Posterior vena cava (tissue), 2 donors: Measurements from ENCODE around the gene C15orf62. TPM values are rescaled to one million over a fixed set of nuclear protein-coding genes. Genes with fewer than 3 reads are reported as not detected.

Experiments
- DNase-seq: peaks from one replicate; pipeline ENCODE4 v3.0.0-alpha.2; 2020; ENCODE audit warnings: low spot score
- intact Hi-C, 2 donors: fragments of 100-400 bp; cut with DNase I; formaldehyde crosslinking; loops; one replicate each; pipeline versions ENCODE4 v1.14.1 to v1.14.2; 2022 to 2023
- long read RNA-seq, 2 donors: library from polyadenylated mRNA; unstranded; transcript quantifications; one replicate each; pipeline ENCODE4 v2.0.0, GENCODE V29; 2020 to 2021
- total RNA-seq, 2 donors: library from RNA; stranded (reverse); fragmentation: NEBNext Ultra II Directional; extraction: Animal tissue kit (Norgen Biotek cat#: 25700); gene quantifications; one replicate each; pipeline ENCODE4 v1.2.1, GENCODE V29; 2021
- donor health status: DM: yes; HTN: yes; CAD: no.
- donor health status: DM: yes; HTN: yes; CAD: no.

The C15orf62 gene
- total RNA-seq = under 1 TPM; 0.10 to 0.28 TPM
- long read RNA-seq, donor 1 = 0 reads
- long read RNA-seq, donor 2, partial matches to known transcripts = 0 of 3 reads
- long read RNA-seq, donor 2, other reads (novel, unspliced or antisense) = 0 of 3 reads

GRCh38 chr15:40769274-40770146 is at the start of gene C15orf62:
Gene C15orf62, plus strand, starts transcription at chr15:40769980. Its CDS starts 516 bp downstream, at chr15:40770496.
- intact Hi-C loops = no loop called here
- no peak for DNase-seq

GRCh38 chr15:40721701-40722100 is 48.1 kb upstream of the C15orf62 start:
- no peak for DNase-seq
- intact Hi-C loops = no loop called here

GRCh38 chr15:40722354-40722753 is 47.4 kb upstream of the C15orf62 start:
- intact Hi-C loops = no loop called here
- no peak for DNase-seq

GRCh38 chr15:40722934-40723333 is 46.8 kb upstream of the C15orf62 start:
- DNase-seq = no peak
- intact Hi-C loops = no loop called here

- intact Hi-C loops = no loop called here
- no peak for DNase-seq
These were observed 45.9 kb upstream of the C15orf62 start for GRCh38 chr15:40723919-40724318.

GRCh38 chr15:40731034-40731433 is 38.7 kb upstream of the C15orf62 start:
- intact Hi-C loops = no loop called here
- no peak for DNase-seq

GRCh38 chr15:40736575-40736974 is 33.2 kb upstream of the C15orf62 start:
- intact Hi-C loops = no loop called here

GRCh38 chr15:40737048-40737447 is 32.7 kb upstream of the C15orf62 start:
- intact Hi-C loops = no loop called here
- DNase-seq = no peak

More at GRCh38 chr15:40736575-40736974, 33.2 kb upstream of the C15orf62 start:
- DNase-seq = no peak

GRCh38 chr15:40739047-40739446 is 30.7 kb upstream of the C15orf62 start:
- intact Hi-C loops = loop anchor here in 1 of 2 donors (1.0 kb wide), 1 partner anchor 21 kb away; no protein-coding TSS in a partner anchor
- DNase-seq = no peak

GRCh38 chr15:40739854-40740253 is 29.9 kb upstream of the C15orf62 start:
- DNase-seq = no peak
- intact Hi-C loops = loop anchor here in 1 of 2 donors (1.0 kb wide), 1 partner anchor 20 kb away; no protein-coding TSS in a partner anchor

- intact Hi-C loops = no loop called here
- no peak for DNase-seq
These were observed 26.3 kb upstream of the C15orf62 start for GRCh38 chr15:40743485-40743901.

- no peak for DNase-seq
- intact Hi-C loops = no loop called here
These were observed 25.6 kb upstream of the C15orf62 start for GRCh38 chr15:40743921-40744814.

GRCh38 chr15:40744815-40745152 is 25.0 kb upstream of the C15orf62 start:
- intact Hi-C loops = no loop called here
- no peak for DNase-seq

- no peak for DNase-seq
- intact Hi-C loops = no loop called here
These were observed 22.8 kb upstream of the C15orf62 start for GRCh38 chr15:40746916-40747418.

GRCh38 chr15:40747685-40748631 is 21.8 kb upstream of the C15orf62 start:
- intact Hi-C loops = no loop called here
- DNase-seq = no peak

GRCh38 chr15:40749151-40749630 is 20.6 kb upstream of the C15orf62 start:
- intact Hi-C loops = no loop called here

GRCh38 chr15:40750885-40751284 is 18.9 kb upstream of the C15orf62 start:
- no peak for DNase-seq
- intact Hi-C loops = no loop called here

More at GRCh38 chr15:40749151-40749630, 20.6 kb upstream of the C15orf62 start:
- no peak for DNase-seq

GRCh38 chr15:40751745-40752144 is 18.0 kb upstream of the C15orf62 start:
- DNase-seq = no peak
- intact Hi-C loops = loop anchor here in 1 of 2 donors (1.0 kb wide), 1 partner anchor 19 kb away; no protein-coding TSS in a partner anchor
